Gastrocnemius medialis (tissue), 4 donors: Measurements from ENCODE around the gene RBM3.

ENCODE experiments used
- POLR2A ChIP-seq, 2 donors: fragments of 450-650 bp; IDR thresholded peaks; one replicate each; pipeline ENCODE4 v1.6.1; 2017; ENCODE audit warnings: antibody characterized with exemption in 2 of 2, mild to moderate bottlenecking in 2 of 2, moderate library complexity in 2 of 2
- TF ChIP-seq, protein P1 (sequence below), 5 experiments: fragments of 450-650 bp in 3 of 5; fragments of 200-600 bp in 2 of 5; sonication (generic) in 2 of 5; IDR thresholded peaks in 4 of 5; conservative IDR thresholded peaks in 1 of 5; 1 replicate in 4 of 5; 2 replicates in 1 of 5; pipeline ENCODE4 v1.5.1; 2016 to 2019; ENCODE audit warnings: antibody characterized with exemption in 5 of 5, mild to moderate bottlenecking in 3 of 5, moderate library complexity in 3 of 5

DNA sequence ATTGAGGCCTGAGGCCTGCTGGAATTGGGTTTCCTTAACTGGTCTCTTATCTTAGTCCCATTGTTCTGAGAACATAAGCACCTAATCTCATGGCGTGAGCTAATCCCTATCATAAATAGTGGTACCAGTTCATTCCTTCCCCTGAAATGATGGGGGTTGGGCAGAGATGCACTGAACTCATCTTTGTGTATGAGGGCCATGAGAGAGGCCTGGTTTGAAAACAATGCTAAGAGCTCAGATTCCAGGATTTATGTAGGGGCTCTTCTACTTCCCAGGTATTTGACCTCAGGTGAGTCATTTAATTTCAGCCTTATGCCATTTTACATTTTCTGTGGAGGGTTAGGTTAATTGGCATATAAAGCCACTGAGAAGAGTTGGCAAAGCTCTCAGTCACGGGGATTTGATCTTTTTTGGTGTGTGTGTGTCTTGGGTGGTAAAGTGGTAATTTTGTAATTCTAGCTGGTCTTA lies 4.4 kb downstream of the RBM3 start:
- TF ChIP-seq, protein P1, sequence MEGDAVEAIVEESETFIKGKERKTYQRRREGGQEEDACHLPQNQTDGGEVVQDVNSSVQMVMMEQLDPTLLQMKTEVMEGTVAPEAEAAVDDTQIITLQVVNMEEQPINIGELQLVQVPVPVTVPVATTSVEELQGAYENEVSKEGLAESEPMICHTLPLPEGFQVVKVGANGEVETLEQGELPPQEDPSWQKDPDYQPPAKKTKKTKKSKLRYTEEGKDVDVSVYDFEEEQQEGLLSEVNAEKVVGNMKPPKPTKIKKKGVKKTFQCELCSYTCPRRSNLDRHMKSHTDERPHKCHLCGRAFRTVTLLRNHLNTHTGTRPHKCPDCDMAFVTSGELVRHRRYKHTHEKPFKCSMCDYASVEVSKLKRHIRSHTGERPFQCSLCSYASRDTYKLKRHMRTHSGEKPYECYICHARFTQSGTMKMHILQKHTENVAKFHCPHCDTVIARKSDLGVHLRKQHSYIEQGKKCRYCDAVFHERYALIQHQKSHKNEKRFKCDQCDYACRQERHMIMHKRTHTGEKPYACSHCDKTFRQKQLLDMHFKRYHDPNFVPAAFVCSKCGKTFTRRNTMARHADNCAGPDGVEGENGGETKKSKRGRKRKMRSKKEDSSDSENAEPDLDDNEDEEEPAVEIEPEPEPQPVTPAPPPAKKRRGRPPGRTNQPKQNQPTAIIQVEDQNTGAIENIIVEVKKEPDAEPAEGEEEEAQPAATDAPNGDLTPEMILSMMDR (IDR thresholded peaks at IDR 0.05 in 4 of 5, conservative IDR thresholded peaks at IDR 0.05 in 1 of 5), result no peak
- no peak for TF ChIP-seq POLR2A (IDR thresholded peaks at IDR 0.05)
